HG02571 (cell line): ENCODE results near the gene ATP2A3.
"Not testable (repeated sequence)": the region's sequence is repeated elsewhere in the genome, so short reads cannot be mapped to it uniquely, and the experiment has no call there.

Experiments used
- ATAC-seq: cut with Tn5 transposase; IDR thresholded peaks from one replicate; pipeline ENCODE4 v1.9.1; 2021; ENCODE audit warnings: mild to moderate bottlenecking, moderate library complexity; ENCODE audit not compliant: unreplicated experiment

Gene ATP2A3

GRCh38 chr17:3956983-3957382 lies 7.3 kb downstream of the ATP2A3 start:
- no peak for ATAC-seq

GRCh38 chr17:3956327-3956957 lies 7.8 kb downstream of the ATP2A3 start:
- ATAC-seq, result no peak

GRCh38 chr17:3955673-3955988 lies 8.6 kb downstream of the ATP2A3 start:
- no peak for ATAC-seq

GRCh38 chr17:3954976-3955672 lies 9.1 kb downstream of the ATP2A3 start:
- no peak for ATAC-seq

GRCh38 chr17:3954086-3954485 lies 10.2 kb downstream of the ATP2A3 start:
- no peak for ATAC-seq

DNA sequence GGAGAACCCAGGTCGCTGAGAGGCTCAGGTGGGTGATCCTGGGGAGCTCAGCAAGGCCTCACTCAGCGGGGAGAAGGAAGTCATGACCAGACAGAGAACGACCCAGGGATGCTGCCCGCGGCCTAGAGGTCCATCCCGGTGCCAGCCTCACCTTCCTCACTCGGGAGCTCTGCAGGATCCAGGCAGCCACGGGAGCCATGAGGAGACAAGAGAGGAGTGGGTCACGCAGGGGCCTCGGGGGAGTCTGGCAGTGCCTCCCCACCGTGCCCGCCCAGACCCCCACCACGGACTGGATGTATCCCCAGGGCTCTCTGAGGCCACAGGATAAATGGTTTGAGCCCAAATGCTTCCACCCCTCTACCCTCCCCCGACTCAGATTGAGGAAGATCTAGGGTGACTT lies 10.7 kb downstream of the ATP2A3 start:
- no peak for ATAC-seq

DNA sequence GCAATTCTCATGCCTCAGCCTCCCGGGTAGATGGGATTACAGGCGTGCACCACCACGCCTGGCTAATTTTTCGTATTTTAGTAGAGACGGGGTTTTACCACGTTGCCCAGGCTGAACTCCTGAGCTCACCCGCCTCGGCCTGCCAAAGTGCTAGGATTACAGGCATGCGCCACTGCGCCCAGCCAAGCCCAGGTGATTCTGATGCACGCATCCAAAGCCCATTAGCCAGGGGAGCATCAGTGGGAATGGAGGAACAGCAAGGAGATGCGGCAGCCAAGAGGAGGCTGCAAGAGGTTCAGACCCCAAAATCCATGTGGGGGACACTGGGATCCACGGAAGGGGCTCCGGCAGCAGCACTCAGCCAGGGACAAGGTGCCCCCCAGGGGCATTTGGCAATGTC lies 12.1 kb downstream of the ATP2A3 start:
- no peak for ATAC-seq

DNA sequence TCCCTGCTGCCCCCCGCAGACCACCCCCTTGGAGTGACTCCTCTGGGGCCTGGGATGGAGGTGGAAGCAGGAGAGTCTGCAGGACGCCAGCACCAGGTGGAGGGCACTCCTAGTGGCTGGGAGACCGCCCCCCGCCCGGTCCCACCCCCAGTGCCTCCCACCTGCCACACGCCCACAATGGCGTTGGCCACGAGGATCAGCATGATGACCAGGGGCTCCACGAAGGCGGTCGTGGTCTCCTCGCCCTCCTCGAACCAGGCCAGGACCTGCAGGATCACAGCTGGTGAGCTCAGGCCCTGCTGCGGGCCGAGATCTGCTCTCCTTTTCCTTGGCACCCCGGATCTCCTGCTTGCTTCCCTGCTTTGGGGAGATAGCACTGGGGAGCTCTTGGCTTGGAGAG lies 12.8 kb downstream of the ATP2A3 start:
- ATAC-seq, result no peak

DNA sequence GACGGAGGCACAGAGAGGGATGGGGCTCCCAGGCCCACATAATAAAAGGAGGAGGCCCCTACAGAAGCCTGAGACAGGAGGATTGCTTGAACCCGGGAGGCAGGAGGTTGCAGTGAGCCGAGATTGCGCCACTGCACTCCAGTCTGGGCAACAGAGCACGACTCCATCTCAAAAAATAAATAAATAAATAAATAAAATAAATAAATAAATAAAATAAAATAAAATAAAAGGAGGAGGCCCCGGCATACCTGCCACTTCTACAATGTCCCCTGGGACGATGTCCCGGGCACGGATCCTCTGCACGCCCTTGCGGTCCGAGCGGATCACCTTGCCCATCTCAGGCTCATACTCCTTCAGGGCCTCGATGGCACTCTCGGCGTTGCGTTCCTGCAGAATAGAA lies 13.2 kb downstream of the ATP2A3 start:
- no peak for ATAC-seq

DNA sequence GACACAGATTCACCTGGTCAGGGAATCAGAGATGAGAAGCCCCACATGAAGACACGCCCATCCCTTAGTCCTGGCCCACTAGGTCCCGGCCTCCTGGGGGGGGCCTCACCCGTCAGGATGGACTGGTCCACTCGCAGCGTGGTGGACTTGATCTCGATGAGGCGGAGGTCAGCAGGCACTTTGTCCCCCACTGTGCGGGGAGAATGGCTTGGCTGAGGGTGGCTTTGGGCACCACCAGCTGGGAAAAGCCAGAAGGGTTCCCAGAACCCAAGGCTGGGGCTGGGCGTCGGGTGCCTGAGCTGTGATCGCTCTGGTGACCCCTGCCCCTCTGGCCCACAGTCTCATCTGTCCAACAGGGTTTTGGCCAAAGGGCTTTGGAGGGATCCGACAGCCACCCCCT lies 13.7 kb downstream of the ATP2A3 start:
- no peak for ATAC-seq

GRCh38 chr17:3949418-3949817 lies 14.8 kb downstream of the ATP2A3 start:
- ATAC-seq, result no peak

GRCh38 chr17:3948551-3948950 lies 15.7 kb downstream of the ATP2A3 start:
- not testable (repeated sequence) for ATAC-seq

- no peak for ATAC-seq
Observed at GRCh38 chr17:3947318-3947810, 16.9 kb downstream of the ATP2A3 start.

DNA sequence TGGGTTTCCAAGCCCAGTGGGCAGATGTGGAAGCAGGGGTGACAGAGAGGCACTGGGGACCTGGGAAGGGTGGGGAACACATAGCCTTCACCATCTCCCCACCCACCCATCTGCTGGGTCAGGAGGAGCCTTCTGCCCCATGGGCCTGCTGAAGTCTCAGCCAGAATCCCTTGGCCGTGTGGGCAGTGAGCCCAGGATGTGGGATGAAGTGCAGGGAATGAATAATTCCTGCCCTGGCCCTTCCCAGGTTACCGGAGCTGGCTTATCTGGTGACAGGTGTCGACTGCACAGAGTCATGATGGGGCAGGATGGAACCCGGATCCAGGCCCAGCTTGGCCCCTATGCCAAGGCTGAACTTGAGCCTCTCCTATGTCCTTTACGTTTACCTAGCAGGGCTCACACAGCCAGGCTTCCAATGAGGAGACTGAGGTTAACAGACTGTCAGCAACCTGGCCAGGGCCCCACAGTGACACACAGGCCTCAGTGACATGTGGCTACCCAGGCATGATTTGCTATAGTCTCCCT lies 17.5 kb downstream of the ATP2A3 start:
- ATAC-seq, result no peak

DNA sequence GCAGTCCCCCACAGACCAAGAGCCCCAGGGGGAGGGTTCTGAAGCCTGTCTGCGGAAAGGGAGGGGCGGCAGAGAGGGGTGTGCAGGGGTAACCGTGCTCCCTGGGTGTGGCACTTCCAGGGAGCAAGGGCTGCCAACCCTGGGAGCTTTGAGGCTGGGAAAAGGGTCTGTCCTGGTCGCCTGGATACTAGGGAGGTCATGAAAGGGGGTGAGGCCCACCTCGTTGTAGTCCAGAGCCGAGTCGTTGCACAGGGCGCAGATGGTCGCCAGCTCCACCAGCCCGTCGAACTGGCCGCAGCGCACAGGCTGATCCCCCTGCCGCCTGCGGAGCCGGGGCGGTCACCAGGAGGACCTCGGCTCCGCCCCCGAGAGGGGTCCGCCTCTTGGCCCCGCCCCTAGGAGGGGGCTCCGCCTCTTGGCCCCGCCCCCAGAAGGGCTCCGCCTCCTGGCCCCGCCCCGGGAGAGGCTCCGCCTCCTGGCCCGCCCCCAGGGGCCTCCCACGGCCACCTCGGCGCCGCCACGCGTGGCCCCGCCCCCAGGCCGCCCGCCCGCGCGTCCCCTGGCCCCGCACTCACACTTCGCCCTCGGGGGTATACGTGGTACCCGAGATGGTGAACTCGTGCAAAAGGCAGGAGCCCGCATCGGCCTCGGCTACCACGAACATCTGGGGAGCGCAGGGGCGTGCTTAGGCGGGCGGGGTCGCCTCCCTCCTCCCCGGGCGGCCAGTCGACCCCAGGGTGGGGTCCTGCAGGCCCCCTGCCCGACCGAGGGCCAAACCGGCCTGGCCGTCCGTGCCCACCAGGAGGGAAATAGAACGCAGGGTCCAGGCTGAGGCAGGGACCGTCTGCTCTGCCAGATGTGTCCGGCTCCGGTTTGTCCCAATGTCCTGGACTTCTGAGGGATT lies 19.5 kb downstream of the ATP2A3 start:
- ATAC-seq, result no peak

DNA sequence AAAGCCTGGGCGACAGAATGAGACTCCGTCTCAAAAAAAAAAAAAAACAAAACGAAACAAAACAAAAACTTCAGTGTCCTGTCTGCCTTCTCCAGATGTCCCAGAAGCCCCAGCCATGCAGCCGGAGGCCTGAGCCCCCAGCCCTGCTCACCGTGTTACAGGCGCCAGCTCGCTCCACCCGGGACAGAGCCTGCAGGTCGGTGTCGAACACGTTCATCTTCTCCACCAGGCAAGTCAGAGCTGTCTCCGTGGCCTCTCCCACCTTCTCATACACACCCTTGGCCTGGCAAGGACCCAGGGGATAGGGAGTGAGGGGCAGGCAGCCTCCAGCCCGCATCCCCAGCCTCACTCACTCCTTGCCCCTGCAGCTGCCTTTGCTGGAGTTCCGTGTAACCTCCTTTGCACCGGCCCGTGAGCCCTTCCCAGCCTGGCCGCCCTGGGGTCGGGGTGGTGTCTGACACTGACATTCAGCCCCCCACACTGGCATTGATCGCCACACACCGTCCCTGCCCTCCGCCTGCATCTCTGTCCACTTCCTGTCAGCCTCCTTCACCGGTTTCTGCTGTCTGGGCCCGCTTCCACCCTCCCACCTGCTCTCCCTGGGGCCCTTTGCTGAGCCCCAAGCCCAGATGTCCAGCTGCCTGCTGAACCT lies 20.9 kb downstream of the ATP2A3 start:
- ATAC-seq, result no peak

DNA sequence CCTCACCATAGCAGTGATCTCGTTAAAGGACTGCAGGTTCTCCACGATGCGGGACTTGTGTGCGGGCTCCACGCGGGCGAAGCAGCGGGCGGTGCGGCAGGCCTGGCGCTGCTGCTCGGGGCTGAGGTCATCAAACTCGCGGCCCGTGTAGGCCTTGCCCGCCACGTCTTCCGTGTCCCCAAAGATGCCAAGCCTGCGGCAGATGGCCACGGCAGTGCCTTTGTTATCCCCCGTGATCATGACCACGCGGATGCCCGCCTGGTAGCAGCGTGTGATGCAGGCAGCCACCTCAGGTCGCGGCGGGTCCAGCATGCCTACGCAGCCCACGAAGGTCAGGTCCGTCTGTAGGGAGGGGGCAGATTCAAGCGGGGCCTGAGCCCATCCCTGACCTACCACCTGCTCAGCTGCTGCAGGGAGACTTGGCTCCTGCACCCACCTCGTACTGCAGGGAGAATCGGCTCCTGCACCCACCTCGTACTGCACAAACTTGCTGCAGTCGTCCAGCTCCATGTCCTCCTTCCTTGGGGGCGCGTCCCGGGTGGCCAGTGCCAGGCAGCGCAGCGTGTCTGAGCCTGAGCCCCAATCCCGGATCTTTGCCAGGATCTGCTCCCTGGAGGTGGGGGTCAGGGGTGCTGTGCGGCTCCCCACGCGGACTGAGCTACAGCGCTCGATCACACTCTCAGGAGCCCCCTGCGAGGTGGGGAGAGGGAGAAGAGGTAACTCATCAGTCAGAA lies 23.1 kb downstream of the ATP2A3 start:
- ATAC-seq, result no peak

- no peak for ATAC-seq
Observed at GRCh38 chr17:3937359-3937758, 26.9 kb downstream of the ATP2A3 start.

DNA sequence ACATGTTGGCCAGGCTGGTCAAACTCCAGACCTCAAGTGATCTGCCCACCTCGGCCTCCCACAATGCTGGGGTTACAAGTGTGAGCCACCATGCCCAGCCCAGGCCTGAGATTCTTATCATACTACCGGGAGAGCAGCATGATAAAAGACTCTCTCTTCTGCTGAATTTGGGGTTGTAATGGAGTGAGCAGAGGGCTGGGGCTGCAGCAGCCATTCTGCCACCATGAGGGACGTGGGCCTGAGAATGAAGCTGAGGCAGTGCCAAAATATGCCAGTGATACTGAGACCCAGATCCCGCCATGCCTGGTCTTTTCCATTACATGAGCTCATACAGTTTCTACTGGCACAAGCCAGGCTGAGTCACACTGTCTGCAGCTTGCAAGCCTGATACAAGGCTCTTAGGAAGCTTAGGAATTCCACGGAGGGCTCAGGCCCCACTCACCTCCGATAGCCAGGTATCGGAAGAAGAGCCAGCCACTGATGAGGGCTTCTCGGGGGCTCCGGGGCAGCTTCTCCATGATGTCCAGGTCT lies 28.3 kb downstream of the ATP2A3 start:
- ATAC-seq, result no peak

DNA sequence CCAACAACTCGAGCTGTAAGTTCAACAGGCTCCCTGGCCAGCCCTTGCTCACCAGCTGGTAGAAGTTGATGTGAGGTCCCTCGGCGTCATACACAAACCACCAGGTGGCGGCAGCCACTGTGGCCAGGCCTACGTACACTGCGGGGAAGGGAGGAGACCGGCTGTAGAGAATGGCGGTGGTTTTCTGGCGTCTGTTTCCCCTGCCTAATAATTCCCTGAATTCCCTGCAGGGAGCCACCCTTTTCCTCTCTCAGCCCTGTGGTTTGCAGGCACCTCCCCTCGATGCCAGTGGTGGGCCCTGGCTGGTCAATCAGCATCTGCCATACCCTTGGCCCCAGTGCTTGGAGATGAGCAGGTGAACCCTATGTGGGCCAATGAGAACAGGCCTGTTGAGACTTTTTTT lies 29.1 kb downstream of the ATP2A3 start:
- ATAC-seq, result no peak
